ENCODE results near the gene CTSZ.

CTSZ gene

DNA sequence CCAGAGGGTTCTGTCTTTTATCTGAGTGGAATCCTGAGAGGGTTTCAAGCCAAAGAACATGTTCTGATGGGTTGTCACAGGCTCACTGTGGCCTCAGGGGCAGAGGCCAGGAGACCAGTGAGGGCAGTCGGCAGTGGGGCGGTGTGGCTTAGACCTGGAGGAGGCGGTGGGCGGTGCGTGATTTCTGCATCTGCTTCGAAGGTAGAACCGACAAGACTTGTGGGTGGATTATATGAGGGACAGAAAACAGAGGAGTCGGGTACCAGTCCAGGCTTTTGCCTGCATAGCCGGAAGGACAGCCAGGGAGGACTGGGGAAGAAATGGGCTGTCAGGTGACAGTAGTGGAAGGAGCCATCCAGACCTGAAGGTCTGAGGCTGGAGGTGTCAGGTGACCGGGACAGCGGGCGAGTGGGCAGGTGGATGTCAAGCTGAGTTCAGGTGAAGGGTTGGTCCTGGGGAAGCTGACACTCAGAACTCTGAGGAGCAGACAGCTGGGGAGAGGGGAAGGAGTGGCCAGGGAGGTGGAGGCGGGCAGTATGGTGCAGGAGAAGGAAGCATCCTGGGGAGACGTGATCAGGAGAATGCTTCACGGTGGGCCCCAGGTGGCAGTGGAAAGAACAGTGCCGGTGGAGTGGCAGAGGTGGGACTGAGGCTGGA, 3.1 kb downstream of the CTSZ start:
- H3K27ac ChIP-seq: peak overlapping the region in 17 of 21 experiments; percentile 4 to 98 (median 91)

GRCh38 chr20:59002874-59003399, 4.1 kb downstream of the CTSZ start:
- peak overlapping the region in 2 of 21 experiments; percentile 83 to 93 for H3K27ac ChIP-seq
- H3K4me3 ChIP-seq: no peak overlapping the region

More for the DNA sequence above, 3.1 kb downstream of the CTSZ start:
- peak overlapping the region in 5 of 7 experiments; percentile 56 to 83 (median 73) for H3K4me3 ChIP-seq

DNA sequence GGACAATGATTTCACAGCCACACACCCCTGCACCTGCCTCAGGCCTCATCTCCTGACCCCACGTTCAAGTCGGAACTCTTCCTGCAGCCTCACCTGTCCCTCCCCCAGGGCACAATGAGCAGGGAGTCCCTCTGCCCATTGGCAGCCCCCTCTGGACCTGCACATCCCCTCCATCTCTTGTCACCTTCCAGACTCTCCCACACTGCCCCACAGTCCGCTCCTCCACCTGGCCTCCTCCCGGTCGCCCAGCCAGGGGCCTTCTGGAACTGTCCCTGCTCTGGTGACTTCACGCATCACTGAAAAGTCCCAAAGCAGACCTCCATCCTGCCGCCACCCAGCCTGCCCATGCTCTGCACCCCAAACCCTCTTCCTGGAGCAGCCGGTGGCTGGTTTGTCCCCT, 4.7 kb downstream of the CTSZ start:
- no peak overlapping the region for H3K4me3 ChIP-seq
- H3K27ac ChIP-seq: no peak overlapping the region

DNA sequence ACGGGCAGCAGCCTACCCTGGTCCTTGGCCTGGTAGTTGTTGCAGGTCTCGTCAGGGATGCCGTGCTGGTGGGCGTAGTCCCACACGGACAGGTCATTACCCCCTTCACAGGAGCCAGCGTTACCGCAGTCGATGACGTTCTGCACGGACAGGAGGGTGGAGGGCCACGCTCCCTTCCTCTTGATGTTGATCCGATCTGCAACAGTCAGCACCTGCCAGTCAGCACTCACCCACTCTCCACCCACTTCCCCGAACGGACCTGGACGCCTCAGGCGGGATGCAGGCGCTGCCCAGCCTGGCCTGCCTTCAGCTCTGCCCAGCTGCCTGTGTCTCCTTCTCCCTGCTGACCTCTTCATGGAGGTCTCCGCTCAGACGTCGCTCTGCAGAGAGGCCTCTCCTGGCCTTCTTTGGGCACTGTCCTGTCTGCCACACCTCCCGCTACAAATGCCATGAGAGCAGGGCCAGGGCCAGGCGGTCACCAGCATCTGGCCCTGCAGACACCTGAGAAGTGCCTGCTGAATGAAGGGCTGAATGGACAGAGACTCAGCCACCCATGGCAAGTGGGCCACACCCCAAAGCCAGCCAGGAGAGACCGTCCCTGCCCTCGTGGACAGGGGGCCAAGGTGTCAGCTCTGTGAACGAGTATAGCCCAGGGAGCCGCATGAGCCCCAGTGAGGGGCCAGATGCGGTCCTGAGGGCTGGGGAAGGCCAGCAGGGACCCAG, 5.4 kb downstream of the CTSZ start:
- no peak overlapping the region for H3K4me3 ChIP-seq
- no peak overlapping the region for H3K27ac ChIP-seq

- Histone ChIP-seq H3K4me3 (no peak overlapping the region), H3K27ac (no peak overlapping the region)
Observed at GRCh38 chr20:59001068-59001448, 6.0 kb downstream of the CTSZ start.

GRCh38 chr20:59000326-59000725, 6.7 kb downstream of the CTSZ start:
- Histone ChIP-seq H3K27ac (no peak overlapping the region), H3K4me3 (no peak overlapping the region)

- Histone ChIP-seq H3K4me3 (no peak overlapping the region), H3K27ac (no peak overlapping the region)
Observed at GRCh38 chr20:58998656-58999055, 8.4 kb downstream of the CTSZ start.

GRCh38 chr20:58997141-58997770, 9.8 kb downstream of the CTSZ start:
- no peak overlapping the region for H3K4me3 ChIP-seq
- no peak overlapping the region for H3K27ac ChIP-seq

DNA sequence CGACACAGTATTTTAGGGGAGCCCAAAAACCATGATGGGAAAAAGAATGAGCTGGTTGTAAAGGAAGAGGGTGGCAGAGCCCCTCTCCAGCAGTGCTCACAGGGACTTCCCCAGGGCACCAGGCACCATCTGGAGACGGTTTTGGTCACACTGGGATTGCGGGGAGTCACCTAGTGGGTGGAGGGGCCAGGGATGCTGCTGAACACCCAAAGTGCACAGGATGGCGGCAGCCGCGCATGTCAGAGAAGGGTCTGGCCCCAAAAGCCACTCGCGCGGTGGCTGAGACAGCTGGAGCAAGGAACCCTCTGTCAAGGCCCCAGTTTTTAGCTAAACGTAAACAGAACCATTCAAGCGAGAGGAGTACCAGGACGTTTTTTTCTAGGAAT, 10.8 kb downstream of the CTSZ start:
- Histone ChIP-seq H3K27ac (no peak overlapping the region), H3K4me3 (no peak overlapping the region)

DNA sequence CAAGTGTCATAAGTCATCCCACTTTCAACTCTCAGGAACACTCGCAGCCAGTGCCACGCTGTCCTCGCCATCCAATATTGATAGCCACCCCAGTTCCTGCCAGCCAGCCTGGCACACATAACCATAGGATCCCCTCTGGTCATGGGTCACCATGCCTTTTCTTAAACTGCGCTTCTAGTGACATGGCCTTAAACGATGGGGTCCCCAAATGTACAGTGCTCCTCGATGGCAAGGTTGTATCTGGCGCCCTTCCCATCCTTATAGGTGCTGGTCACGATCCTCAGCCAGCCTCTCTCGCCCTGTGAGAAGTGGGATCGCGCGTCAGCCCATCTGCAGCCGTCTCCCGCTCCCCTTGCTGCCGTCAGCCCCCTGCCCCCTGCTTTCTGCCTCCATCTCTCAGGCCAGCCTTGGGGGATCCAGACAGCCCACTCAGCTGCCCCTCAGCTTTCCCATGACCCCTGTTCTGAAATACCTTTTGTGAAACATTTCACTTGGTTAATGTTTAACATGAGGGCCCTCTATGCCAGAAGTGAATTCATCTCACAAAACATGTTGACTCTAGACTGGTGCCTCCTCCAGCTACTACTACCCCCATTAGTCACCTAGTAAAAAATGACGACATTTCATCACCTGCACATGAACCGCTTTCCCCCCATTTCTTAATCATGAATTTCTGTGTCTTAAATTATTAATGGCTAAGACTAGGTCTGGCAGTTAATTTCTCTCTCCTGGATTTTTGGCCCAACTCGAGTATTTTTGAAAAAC, 11.4 kb downstream of the CTSZ start:
- Histone ChIP-seq H3K27ac (no peak overlapping the region), H3K4me3 (no peak overlapping the region)

GRCh38 chr20:58994390-58995159, 12.5 kb downstream of the CTSZ start:
- H3K27ac ChIP-seq: peak overlapping the region in 1 of 21 experiments; percentile 21
- H3K4me3 ChIP-seq: no peak overlapping the region

GRCh38 chr20:58993332-58994248, 13.5 kb downstream of the CTSZ start:
- H3K4me3 ChIP-seq: no peak overlapping the region

GRCh38 chr20:58992911-58993310, 14.1 kb downstream of the CTSZ start:
- H3K4me3 ChIP-seq: no peak overlapping the region

More at GRCh38 chr20:58993332-58994248, 13.5 kb downstream of the CTSZ start:
- H3K27ac ChIP-seq: no peak overlapping the region

GRCh38 chr20:58991715-58992114, 15.3 kb downstream of the CTSZ start:
- Histone ChIP-seq H3K4me3 (no peak overlapping the region), H3K27ac (no peak overlapping the region)

More at GRCh38 chr20:58992911-58993310, 14.1 kb downstream of the CTSZ start:
- no peak overlapping the region for H3K27ac ChIP-seq

DNA sequence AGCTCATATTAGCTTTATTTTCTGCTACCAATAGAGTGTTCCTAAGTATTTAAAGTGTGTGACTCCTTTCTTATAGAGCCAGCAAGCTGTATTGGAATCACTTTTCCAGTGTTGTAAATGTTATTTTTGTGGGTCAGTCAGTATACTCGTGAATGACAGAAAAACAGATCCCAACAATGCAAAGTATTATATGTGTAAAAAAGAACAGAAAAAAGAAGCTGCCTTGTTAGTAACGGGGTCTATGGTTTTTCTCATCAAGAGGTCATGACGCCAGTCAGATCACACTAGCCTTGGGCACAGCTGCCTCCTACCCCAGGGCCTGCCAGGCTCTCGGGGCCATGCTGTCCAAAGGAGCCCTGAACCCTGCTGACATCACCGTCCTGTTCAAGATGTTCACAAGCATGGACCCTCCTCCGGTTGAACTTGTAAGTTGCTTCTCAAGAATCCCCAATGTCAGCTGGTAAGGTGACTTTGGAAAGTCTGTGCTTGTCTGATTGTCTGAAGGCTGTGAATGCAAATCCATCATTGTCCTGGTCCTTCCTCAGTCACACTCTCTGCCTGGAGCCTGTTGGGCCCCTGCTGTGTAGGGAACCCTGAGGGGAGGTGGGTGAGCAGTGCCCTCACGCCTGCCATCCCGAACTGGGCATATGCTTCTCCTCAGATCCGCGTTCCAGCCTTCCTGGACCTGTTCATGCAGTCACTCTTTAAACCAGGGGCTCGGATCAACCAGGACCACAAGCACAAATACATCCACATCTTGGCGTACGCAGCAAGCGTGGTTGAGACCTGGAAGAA, 16.2 kb downstream of the CTSZ start:
- no peak overlapping the region for H3K27ac ChIP-seq
- no peak overlapping the region for H3K4me3 ChIP-seq

DNA sequence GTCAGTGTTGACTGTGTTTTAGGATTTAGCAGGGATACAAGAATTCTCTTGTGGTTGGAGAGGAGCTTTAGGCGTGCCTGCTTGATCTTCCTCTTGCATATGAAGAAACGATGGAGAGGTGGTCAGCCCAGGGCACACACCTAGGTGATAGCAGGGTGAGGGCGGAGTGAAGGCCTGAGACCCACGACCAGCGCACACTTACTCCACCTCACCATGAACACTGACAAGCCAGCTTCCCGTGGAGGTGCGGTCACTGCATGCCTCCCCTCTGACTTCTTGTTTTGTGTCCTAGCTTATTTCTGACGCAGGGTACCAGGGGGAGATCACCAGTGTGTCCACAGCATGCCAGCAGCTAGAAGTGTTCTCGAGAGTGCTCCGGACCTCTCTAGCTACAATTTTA, 17.9 kb downstream of the CTSZ start:
- Histone ChIP-seq H3K27ac (no peak overlapping the region), H3K4me3 (no peak overlapping the region)

- Histone ChIP-seq H3K27ac (no peak overlapping the region), H3K4me3 (no peak overlapping the region)
Observed at GRCh38 chr20:58988565-58988882, 18.5 kb downstream of the CTSZ start.
